Endothelial cell of umbilical vein (primary cell): ENCODE measurements around the gene BPIFB3. TPM values are rescaled to one million over a fixed set of nuclear protein-coding genes. Genes with fewer than 3 reads are reported as not detected.

Experiments used
- BruUV-seq: library from RNA; stranded (reverse); fragments of 400-500 nt; replicated peaks from 2 replicates; lab custom pipeline; 2021; lab: Mats Ljungman, UMichigan
- CTCF ChIA-PET: fragments of 300-600, 350-600 bp; sonication (Branson Sonifier 250); formaldehyde crosslinking; loops from one replicate; lab custom pipeline; 2021; ENCODE audit warnings: antibody characterized with exemption, inconsistent platforms; lab: Charles Lee
- POLR2A ChIA-PET: fragments of 300-600, 350-600 bp; sonication (Branson Sonifier 250); formaldehyde crosslinking; loops from one replicate; lab custom pipeline; 2021; ENCODE audit warnings: antibody characterized with exemption, inconsistent platforms; lab: Charles Lee
- DNase-seq: peaks from one replicate; pipeline ENCODE4 v3.0.0-alpha.2; 2011; ENCODE audit warnings: low read depth, low spot score
- FAIRE-seq: peaks from 2 replicates; lab custom pipeline; 2011; peaks lifted over from hg19 to GRCh38; lab: Jason Lieb, UNC
- H2AFZ ChIP-seq: 2 replicates; pipeline ENCODE4 v1.6.0; 2012; ENCODE audit warnings: low read depth, low read length, control low read depth, inconsistent platforms
- H3K27ac ChIP-seq: 2 replicates; pipeline ENCODE4 v1.5.1; 2011; ENCODE audit warnings: low read depth, mild to moderate bottlenecking, control low read depth, low read length, moderate library complexity; ENCODE audit not compliant: insufficient read depth
- H3K27me3 ChIP-seq, 2 experiments: 2 replicates each; pipeline versions ENCODE4 v1.6.0 to v1.6.1; 2011; ENCODE audit warnings: low read length in 2 of 2, mixed read lengths in 1 of 2; ENCODE audit not compliant: control insufficient read depth in 2 of 2, insufficient read depth in 2 of 2
- H3K36me3 ChIP-seq, 2 experiments: 2 replicates in 1 of 2; 3 replicates in 1 of 2; pipeline ENCODE4 v1.5.1; 2011; ENCODE audit warnings: low read length in 2 of 2, mild to moderate bottlenecking in 1 of 2, moderate library complexity in 1 of 2; ENCODE audit not compliant: control insufficient read depth in 2 of 2, insufficient read depth in 2 of 2; ENCODE audit errors: extremely low read depth in 1 of 2
- H3K4me1 ChIP-seq: 3 replicates; pipeline ENCODE4 v1.5.1; 2011; ENCODE audit warnings: mild to moderate bottlenecking, low read length; ENCODE audit not compliant: control insufficient read depth, insufficient read depth; ENCODE audit errors: extremely low read depth
- H3K4me2 ChIP-seq: 2 replicates; pipeline ENCODE4 v1.6.1; 2011; ENCODE audit warnings: low read length, control low read depth, mixed read lengths; ENCODE audit not compliant: insufficient read depth
- H3K4me3 ChIP-seq, 3 experiments: fragments of 200-600 bp in 1 of 3; sonication (generic), shearing (Covaris generic) in 1 of 3; replicated peaks in 1 of 3; 2 replicates each; pipeline ENCODE4 v1.5.1; 2011 to 2016; ENCODE audit warnings: control low read depth in 3 of 3, low read length in 3 of 3, mild to moderate bottlenecking in 2 of 3, inconsistent platforms in 1 of 3, low read depth in 1 of 3, moderate library complexity in 1 of 3; ENCODE audit not compliant: insufficient read depth in 1 of 3
- H3K79me2 ChIP-seq: 2 replicates; pipeline ENCODE4 v1.6.0; 2012; ENCODE audit warnings: low read length, inconsistent platforms; ENCODE audit not compliant: control insufficient read depth, insufficient read depth
- H3K9ac ChIP-seq: replicated peaks from 2 replicates; pipeline ENCODE3; 2011; ENCODE audit warnings: low read length, control low read depth; ENCODE audit not compliant: insufficient read depth; ENCODE audit errors: extremely low read depth
- H3K9me1 ChIP-seq: replicated peaks from 3 replicates; pipeline ENCODE4 v1.6.0; 2011; ENCODE audit warnings: mild to moderate bottlenecking, low read length; ENCODE audit not compliant: control insufficient read depth, insufficient read depth; ENCODE audit errors: extremely low read depth
- H3K9me3 ChIP-seq: replicated peaks from 2 replicates; pipeline ENCODE4 v1.5.1; 2012; ENCODE audit warnings: low read length, inconsistent platforms; ENCODE audit not compliant: control insufficient read depth, insufficient read depth
- H4K20me1 ChIP-seq: replicated peaks from 2 replicates; pipeline ENCODE3; 2011; ENCODE audit warnings: mild to moderate bottlenecking, low read length; ENCODE audit not compliant: control insufficient read depth, insufficient read depth; ENCODE audit errors: extremely low read depth
- CTCF ChIP-seq, 2 donors: IDR thresholded peaks; 1 replicate in 1 of 2; 2 replicates in 1 of 2; pipeline ENCODE4 v1.5.1; 2011; ENCODE audit warnings: low read length in 2 of 2, mild to moderate bottlenecking in 2 of 2, moderate library complexity in 2 of 2, control low read depth in 1 of 2, inconsistent platforms in 1 of 2, low read depth in 1 of 2; ENCODE audit not compliant: insufficient read depth in 1 of 2; ENCODE audit errors: extremely low read depth in 1 of 2
- EZH2 ChIP-seq: IDR thresholded peaks from 2 replicates; pipeline ENCODE4 v1.6.1; 2012; ENCODE audit warnings: borderline replicate concordance, low read depth, mild to moderate bottlenecking, moderate library complexity, low read length, inconsistent platforms; ENCODE audit not compliant: severe bottlenecking
- GATA2 ChIP-seq: IDR thresholded peaks from 2 replicates; pipeline ENCODE4 v1.7.0; 2011; ENCODE audit warnings: low read depth, mild to moderate bottlenecking, moderate library complexity, mixed read lengths, low read length; ENCODE audit not compliant: insufficient read length, insufficient read depth
- JUN ChIP-seq: IDR thresholded peaks from 2 replicates; pipeline ENCODE4 v1.6.1; 2011; ENCODE audit warnings: borderline replicate concordance, low read depth; ENCODE audit not compliant: insufficient read length, insufficient read depth
- MAX ChIP-seq: IDR thresholded peaks from 2 replicates; pipeline ENCODE4 v1.6.1; 2011; ENCODE audit not compliant: insufficient read depth, insufficient read length
- MYC ChIP-seq: IDR thresholded peaks from one replicate; pipeline ENCODE4 v1.6.1; 2011; ENCODE audit warnings: mild to moderate bottlenecking, low read depth, low read length
- POLR2A ChIP-seq: IDR thresholded peaks from 2 replicates; pipeline ENCODE4 v1.6.1; 2012; ENCODE audit warnings: low read depth, mild to moderate bottlenecking, control low read depth, low read length
- POLR2AphosphoS5 ChIP-seq: IDR thresholded peaks from 2 replicates; pipeline ENCODE4 v1.6.1; 2012; ENCODE audit warnings: low read depth, mild to moderate bottlenecking, control low read depth, low read length, moderate library complexity; ENCODE audit not compliant: insufficient read depth
- dilution Hi-C: fragments of 300-500 bp; cut with MboI; formaldehyde crosslinking; loops from one replicate; pipeline ENCODE4 v1.15.0; 2019; ENCODE audit warnings: low sequenced_read_pairs; ENCODE audit not compliant: extremely low pct_ligation_motif_present
- intact Hi-C: fragments of 100-400 bp; cut with micrococcal nuclease; formaldehyde crosslinking; loops from one replicate; pipeline ENCODE4 v1.10.0; 2022
- polyA plus RNA-seq, 4 experiments: library from polyadenylated mRNA; depleted of rRNA in 3 of 4; stranded (reverse) in 3 of 4; unstranded in 1 of 4; fragments of >200 nt; gene quantifications; 2 replicates each; pipeline versions ENCODE4 v1.2.1 to v1.2.3, GENCODE V29; 2011 to 2012; ENCODE audit warnings: missing spikeins in 1 of 4
- total RNA-seq: library from RNA; stranded (reverse); gene quantifications from 2 replicates; pipeline ENCODE4 v1.2.3, GENCODE V29; 2021

The BPIFB3 gene
- total and polyA plus RNA-seq, 2 donors (not counting 3 experiments of a cell fraction or from before 2014, with no cell fraction given) = not detected

DNA sequence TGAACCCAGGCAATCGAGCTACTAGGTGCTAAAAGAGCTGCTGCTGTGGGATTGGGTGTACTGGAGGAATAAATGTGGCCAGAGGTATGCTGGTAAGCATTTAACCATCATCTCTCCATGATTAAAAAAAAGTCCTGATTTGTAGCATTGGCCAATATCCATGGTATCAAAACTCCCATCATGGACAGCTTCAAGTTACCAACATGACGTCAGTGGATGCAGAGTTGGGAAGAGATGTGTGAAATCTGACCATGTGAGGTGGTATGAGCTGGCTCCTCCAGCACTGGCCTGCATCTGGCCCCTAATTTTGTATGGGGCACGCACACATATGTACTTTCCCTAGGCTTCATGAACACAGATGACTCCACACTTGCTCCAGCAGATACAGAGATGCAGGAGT, 37.4 kb downstream of the BPIFB3 start:
- DNase-seq = no peak
- H4K20me1 ChIP-seq = no peaks in the 10 kb centered on the region
- no peaks in the 10 kb centered on the region for H3K27me3 ChIP-seq
- no peaks in the 10 kb centered on the region for H3K36me3 ChIP-seq
- FAIRE-seq = no peak
- BruUV-seq = no TSS peak
- H3K4me3 ChIP-seq = no peak overlapping the region
- H3K4me2 ChIP-seq = no peak overlapping the region
- H3K9ac ChIP-seq = no peak overlapping the region
- no peaks in the 10 kb centered on the region for H3K79me2 ChIP-seq
- dilution Hi-C loops = no loop called here
- ChIA-PET POLR2A (no interaction called here), CTCF (no interaction called here)
- TF ChIP-seq MYC = no peak
- no peak overlapping the region for H2AFZ ChIP-seq
- H3K9me3 ChIP-seq = no peaks in the 10 kb centered on the region
- H3K27ac ChIP-seq = no peak overlapping the region
- no peaks in the 10 kb centered on the region for H3K4me1 ChIP-seq
- intact Hi-C loops = no loop called here
- no peaks in the 10 kb centered on the region for H3K9me1 ChIP-seq

GRCh38 chr20:33091693-33092092, 38.0 kb downstream of the BPIFB3 start:
- no peak for TF ChIP-seq POLR2AphosphoS5
- no peak for TF ChIP-seq JUN
- no peak for TF ChIP-seq MAX
- no peak for TF ChIP-seq EZH2
- no peak for TF ChIP-seq MYC
- TF ChIP-seq CTCF (IDR thresholded peaks at IDR 0.05; ENCODE audit: extremely low read depth in 1 of 2, insufficient read depth in 1 of 2, low read depth in 1 of 2, low read length in 2 of 2) = no peak
- no peak for TF ChIP-seq GATA2
- no peak for TF ChIP-seq POLR2A
- Histone ChIP-seq H3K9me3 (no peaks in the 10 kb centered on the region), H3K9me1 (no peaks in the 10 kb centered on the region), H4K20me1 (no peaks in the 10 kb centered on the region), H3K4me1 (no peaks in the 10 kb centered on the region), H3K9ac (no peak overlapping the region), H3K4me3 (no peak overlapping the region), H3K27me3 (no peaks in the 10 kb centered on the region), H3K36me3 (no peaks in the 10 kb centered on the region), H3K27ac (no peak overlapping the region), H3K4me2 (no peak overlapping the region), H2AFZ (no peak overlapping the region), H3K79me2 (no peaks in the 10 kb centered on the region)
- ChIA-PET POLR2A (no interaction called here), CTCF (no interaction called here)
- DNase-seq = no peak
- no TSS peak for BruUV-seq
- no peak for FAIRE-seq
- dilution Hi-C loops (no loop called here), intact Hi-C loops (no loop called here)
